GM18502 (cell line): Measurements from ENCODE around the gene CD69.

Source experiments
- ATAC-seq: cut with Tn5 transposase; IDR thresholded peaks from one replicate; pipeline ENCODE4 v1.9.1; 2021; ENCODE audit warnings: mild to moderate bottlenecking; ENCODE audit not compliant: unreplicated experiment, poor library complexity

The CD69 gene

GRCh38 chr12:9760699-9761418 lies at the start of gene CD69:
Gene CD69 (minus strand): TSS chr12:9760901. CDS start chr12:9760820, 81 bp downstream.
- peak; percentile 47 for ATAC-seq

GRCh38 chr12:9809866-9810265 lies 49.2 kb upstream of the CD69 start:
- no peak for ATAC-seq

GRCh38 chr12:9809338-9809737 lies 48.6 kb upstream of the CD69 start:
- no peak for ATAC-seq

GRCh38 chr12:9808504-9808903 lies 47.8 kb upstream of the CD69 start:
- no peak for ATAC-seq

- no peak for ATAC-seq
These were observed 46.0 kb upstream of the CD69 start for GRCh38 chr12:9806714-9807113.

GRCh38 chr12:9805883-9806282 lies 45.2 kb upstream of the CD69 start:
- no peak for ATAC-seq

- ATAC-seq: no peak
These were observed 39.3 kb upstream of the CD69 start for GRCh38 chr12:9799961-9800360.

- peak; percentile 98 for ATAC-seq
These were observed 37.3 kb upstream of the CD69 start for GRCh38 chr12:9797722-9798619.

GRCh38 chr12:9796971-9797370 lies 36.3 kb upstream of the CD69 start:
- no peak for ATAC-seq

GRCh38 chr12:9796346-9796745 lies 35.6 kb upstream of the CD69 start:
- ATAC-seq: no peak

GRCh38 chr12:9795945-9796344 lies 35.2 kb upstream of the CD69 start:
- ATAC-seq: no peak

- ATAC-seq: peak; percentile 46
These were observed 33.9 kb upstream of the CD69 start for GRCh38 chr12:9794484-9795093.

- ATAC-seq: no peak
These were observed 33.2 kb upstream of the CD69 start for GRCh38 chr12:9793779-9794395.

GRCh38 chr12:9792961-9793617 lies 32.4 kb upstream of the CD69 start:
- ATAC-seq: no peak

GRCh38 chr12:9792185-9792900 lies 31.6 kb upstream of the CD69 start:
- ATAC-seq: no peak

GRCh38 chr12:9786726-9787717 lies 26.3 kb upstream of the CD69 start:
- no peak for ATAC-seq

- no peak for ATAC-seq
These were observed 24.1 kb upstream of the CD69 start for GRCh38 chr12:9784816-9785215.

- no peak for ATAC-seq
These were observed 23.6 kb upstream of the CD69 start for GRCh38 chr12:9784326-9784725.
